ENCODE data around the gene UGT2A1.

UGT2A1 gene

DNA sequence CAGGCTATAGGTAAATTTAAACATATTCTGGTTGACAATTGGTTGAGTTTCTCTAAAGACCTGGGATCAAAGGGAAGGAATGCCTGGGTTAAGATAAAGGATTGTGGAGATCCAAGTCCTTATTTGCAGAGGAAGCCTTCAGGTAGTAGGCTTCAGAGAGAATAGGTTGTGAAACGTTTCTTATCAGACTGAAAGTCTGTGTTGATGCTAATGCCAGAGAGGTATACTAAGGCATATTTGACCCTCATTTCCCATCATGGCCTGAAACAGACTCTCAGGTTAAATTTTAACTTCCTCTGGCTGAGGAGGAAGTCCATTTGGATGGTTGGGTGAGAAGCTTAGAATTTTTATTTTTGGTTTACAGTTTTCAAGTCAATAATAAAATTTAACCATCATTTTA lies 61.7 kb downstream of the UGT2A1 start:
- DNase-seq (ENCODE audit: low read depth in 2 of 3, low spot score in 1 of 3) = no peak

DNA sequence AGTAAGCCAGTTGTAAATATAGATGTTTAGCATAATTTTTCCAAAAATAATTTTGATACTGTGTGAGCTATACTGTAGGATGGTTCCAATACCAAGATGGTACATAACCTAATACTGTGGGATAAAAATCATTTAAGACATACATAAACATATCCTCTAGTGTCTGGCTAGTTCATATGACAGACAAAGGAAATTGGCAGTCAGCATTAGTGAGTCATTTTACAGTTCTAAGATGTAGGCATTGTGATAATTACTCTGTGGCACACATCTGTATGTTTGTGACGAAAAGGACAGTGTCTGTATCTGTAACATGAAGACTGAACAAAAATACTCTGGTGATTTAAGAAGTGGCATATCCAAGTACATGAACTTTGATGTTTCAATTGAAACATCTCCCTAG lies 63.2 kb downstream of the UGT2A1 start:
- no peak for DNase-seq (ENCODE audit: low read depth in 2 of 3, low spot score in 1 of 3)

DNA sequence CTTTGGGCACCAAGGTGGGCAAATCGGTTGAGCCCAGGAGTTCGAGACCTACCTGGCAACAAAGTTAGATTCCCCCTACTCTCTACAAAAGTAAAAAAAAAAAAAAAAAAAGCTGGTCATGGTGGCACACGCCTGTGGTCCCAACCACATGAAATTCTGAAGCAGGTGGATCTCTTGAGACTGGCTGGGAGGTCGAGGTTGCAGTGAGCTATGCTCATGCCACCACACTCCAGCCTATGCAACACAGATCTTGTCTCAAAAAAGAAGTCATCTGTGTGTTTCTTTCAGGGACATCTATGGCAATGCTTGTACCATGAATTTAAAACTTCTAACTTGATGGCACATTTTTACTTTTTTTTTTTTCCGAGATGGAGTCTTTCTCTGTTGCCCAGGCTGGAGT lies 68.9 kb downstream of the UGT2A1 start:
- no peak for DNase-seq (ENCODE audit: low read depth in 2 of 3, low spot score in 1 of 3)

DNA sequence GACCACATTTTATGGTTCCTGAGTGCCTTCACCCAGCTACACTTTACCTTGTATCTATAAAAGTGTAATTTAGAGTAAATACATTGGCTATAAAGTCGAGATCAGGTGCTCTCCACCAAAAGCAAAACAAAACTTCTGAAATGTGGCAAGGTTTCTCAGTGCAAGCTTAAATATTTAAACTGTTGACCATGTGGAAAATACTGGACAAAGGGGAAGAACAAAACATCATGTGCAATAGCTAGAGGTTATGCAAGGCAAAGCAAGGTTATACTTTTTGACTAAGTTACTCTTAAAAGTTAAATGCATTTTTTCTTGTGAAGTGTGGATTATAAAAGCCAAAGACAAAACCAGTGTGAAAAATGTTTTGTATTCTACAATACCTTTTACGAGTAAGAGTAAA lies 69.5 kb downstream of the UGT2A1 start:
- DNase-seq (ENCODE audit: low read depth in 2 of 3, low spot score in 1 of 3) = no peak

DNA sequence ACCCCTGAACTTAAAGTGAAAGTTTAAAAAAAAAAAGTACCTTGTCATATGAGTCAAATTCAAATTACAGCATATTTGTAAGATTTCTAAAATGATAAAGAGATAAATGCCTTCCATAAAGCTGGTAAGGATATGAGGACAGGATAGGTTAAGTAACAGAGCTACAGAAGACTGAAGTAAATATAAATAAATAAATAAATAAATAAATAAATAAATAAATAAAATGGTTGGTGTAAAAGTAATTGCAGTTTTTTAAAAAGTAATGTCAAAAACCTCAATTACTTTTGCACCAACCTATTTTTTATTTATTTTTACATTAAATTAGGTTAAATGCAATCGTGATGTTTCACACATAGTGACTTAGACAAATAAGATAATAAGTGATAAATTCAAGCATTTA lies 75.8 kb downstream of the UGT2A1 start:
- no peak for DNase-seq (ENCODE audit: low read depth in 2 of 3, low spot score in 1 of 3)

DNA sequence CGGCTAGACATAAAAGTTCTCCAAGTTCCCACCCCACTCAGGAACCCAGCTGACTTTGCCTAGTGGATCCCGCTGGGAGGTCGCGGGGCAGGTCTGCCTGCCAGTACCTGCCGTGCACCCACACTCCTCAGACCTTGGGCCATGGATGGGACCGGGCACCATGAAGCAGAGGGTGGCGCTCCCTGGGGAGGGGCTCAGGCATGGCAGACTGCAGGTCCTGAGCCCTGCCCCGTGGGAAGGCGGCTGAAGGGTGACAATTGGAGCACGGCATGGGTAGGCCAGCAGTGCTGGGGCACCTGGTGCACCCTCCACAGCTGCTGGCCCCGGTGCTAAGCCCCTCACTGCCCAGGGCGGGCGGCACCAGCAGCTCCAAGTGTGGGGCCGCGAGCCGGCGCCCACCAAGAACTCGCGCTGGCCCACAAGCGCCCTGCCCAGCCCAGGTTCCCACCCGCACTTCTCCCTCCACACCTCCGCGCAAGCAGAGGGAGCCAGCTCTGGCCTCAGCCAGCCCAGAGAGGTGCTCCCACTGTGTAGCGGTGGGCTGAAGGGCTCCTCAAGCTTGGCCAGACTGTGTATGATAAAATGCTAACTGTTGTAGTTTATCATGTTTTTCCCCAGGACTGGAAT lies 76.7 kb downstream of the UGT2A1 start:
- no peak for DNase-seq (ENCODE audit: low read depth in 2 of 3, low spot score in 1 of 3)

DNA sequence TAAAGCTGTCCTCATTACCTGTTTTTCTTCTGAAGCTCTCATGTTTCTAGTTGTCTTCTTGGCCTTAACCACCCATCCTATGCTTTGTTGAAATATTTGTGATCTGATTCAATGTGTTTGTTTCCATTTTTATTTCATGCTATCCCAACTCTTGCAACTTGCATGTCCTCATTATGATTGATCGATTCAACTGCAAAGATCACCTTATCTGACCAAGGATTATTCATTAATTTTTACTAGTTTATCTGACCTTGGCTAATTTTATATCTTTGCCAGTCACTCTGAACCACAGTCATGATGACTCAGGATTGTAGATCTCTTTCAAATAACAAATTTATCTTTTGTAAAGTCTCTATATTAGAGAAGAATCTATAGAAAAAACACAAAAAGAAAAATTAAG lies 84.3 kb downstream of the UGT2A1 start:
- DNase-seq (ENCODE audit: low read depth in 2 of 3, low spot score in 1 of 3) = no peak

DNA sequence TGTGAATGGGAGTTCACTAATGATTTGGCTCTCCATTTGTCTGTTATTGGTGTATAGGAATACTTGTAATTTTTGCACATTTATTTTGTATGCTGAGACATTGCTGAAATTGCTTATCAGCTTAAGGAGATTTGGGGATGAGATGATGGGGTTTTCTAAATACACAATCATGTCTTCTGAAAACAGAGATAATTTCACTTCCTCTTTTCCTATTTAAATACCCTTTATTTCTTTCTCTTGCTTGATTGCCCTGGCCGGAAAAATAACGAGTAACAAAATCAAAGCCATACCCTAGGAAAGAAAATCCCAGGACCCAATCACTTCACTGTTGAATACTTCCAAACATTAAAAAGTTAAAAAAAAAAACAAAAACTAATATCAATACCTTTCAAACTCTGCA lies 89.6 kb downstream of the UGT2A1 start:
- no peak for DNase-seq (ENCODE audit: low read depth in 2 of 3, low spot score in 1 of 3)

DNA sequence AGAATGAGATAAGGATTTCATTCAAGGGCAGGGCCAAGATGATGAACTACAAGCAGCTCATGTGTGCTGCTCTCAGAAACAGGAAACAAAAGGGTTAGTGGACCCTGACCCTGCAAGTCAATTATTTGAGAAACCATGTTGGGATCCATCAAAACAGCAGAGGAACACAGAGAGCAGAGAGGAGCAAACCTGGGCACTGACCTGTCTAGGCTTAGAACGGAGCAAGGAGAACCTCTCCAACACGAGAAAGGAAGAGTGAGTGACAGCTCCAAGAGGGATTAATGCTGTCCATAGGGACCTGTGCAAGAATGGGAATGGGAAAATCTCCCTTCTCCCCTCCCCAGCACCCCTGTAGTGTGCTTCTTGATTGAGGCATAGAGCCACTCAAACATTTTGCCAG lies 103.4 kb downstream of the UGT2A1 start:
- DNase-seq (ENCODE audit: low read depth in 2 of 3, low spot score in 1 of 3) = no peak

DNA sequence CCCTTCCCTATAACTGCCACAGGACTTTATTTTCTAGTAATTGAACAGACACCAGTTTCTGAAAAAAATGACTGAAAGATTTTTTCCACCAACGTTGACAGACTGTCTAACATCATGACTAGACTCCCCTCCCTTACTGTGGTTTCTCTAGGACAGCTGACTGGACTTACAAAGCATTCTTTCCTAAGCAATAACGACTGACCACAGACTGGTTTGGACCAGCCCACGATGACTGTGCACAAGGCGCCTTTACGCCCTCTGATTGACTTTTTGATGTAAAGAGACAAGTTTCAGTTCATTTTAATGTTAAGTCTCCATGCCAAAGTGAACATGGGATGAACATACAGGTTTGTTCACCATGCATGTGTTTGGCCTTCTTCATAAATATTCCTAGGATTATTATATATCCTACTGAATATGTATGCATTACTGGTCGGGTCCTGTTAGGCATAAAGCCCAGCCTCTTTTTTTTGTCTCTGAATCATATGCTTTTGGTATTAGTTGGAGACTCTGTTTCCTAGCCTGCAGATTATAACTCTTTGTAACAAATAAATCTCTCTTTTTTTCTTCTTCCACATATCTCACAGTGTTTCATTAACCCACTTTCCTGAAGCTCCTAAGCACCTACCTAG lies 106.8 kb downstream of the UGT2A1 start:
- DNase-seq (ENCODE audit: low read depth in 2 of 3, low spot score in 1 of 3) = no peak

Measured in stimulated activated CD4-positive, alpha-beta T cell treated with anti-CD3 and anti-CD28 coated beads, Interleukin-12 subunit alpha, Interleukin-12 subunit beta, amount 100 ng/mL, for 48 hours (primary cell).